ENCODE results near the gene FOCAD.

DNA sequence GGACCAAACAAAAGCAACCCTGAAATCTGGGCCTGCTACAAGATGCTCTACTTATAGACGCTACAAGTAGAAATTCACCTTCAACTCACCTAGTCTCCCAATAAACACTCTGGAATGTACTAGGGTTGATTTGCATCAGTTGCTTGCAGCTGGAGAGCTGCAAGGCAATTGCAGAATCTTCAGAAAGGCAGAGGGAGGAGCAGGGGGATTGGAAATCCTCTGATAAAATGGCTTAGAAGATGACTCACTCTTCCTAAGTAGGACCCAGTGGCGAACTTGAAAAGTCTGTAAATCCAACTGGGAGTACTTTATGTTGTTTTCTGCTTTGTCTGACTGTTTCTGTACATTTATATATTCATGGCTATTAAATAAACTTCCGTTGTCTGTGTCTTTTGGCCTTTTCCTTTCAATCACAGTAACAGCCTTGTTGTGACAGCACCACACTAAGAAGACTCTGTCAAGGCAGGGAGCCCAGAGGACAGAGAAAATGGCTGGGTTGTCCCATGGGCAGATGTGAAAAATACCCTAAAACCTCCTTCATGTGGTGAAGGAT lies 47.1 kb upstream of the FOCAD start:
- TF ChIP-seq CTCF (conservative IDR thresholded peaks at IDR 0.05 in 1 of 2, IDR thresholded peaks at IDR 0.05 in 1 of 2; ENCODE audit: low read depth in 1 of 2, low read length in 2 of 2) (no peak), EZH2 (IDR thresholded peaks at IDR 0.05; ENCODE audit: low read length, missing control alignments) (no peak)

All from fibroblast of lung (primary cell).